GM04504 (cell line): ENCODE measurements around the gene SLK.

ENCODE experiments used
- DNase-seq: peaks from one replicate; pipeline ENCODE4 v3.0.0-alpha.2; 2012; ENCODE audit warnings: low read depth

Gene SLK

GRCh38 chr10:103990531-103990930 lies 23.6 kb downstream of the SLK start:
- no peak for DNase-seq

- no peak for DNase-seq
Measured at GRCh38 chr10:103991393-103992128, 24.6 kb downstream of the SLK start.

GRCh38 chr10:103995134-103995533 lies 28.2 kb downstream of the SLK start:
- no peak for DNase-seq

GRCh38 chr10:103998805-103999204 lies 31.9 kb downstream of the SLK start:
- no peak for DNase-seq

- no peak for DNase-seq
Measured at GRCh38 chr10:104002911-104003310, 36.0 kb downstream of the SLK start.

- no peak for DNase-seq
Measured at GRCh38 chr10:104005172-104005863, 38.4 kb downstream of the SLK start.

- no peak for DNase-seq
Measured at GRCh38 chr10:104011904-104012303, 45.0 kb downstream of the SLK start.

- no peak for DNase-seq
Measured at GRCh38 chr10:104013489-104013888, 46.5 kb downstream of the SLK start.

GRCh38 chr10:104014176-104014575 lies 47.2 kb downstream of the SLK start:
- no peak for DNase-seq

- no peak for DNase-seq
Measured at GRCh38 chr10:104016661-104017060, 49.7 kb downstream of the SLK start.

- DNase-seq = no peak
Measured at GRCh38 chr10:104018471-104018870, 51.5 kb downstream of the SLK start.

GRCh38 chr10:104020020-104020419 lies 53.1 kb downstream of the SLK start:
- DNase-seq = no peak

- DNase-seq = no peak
Measured at GRCh38 chr10:104021246-104021645, 54.3 kb downstream of the SLK start.

GRCh38 chr10:104022026-104022425 lies 55.1 kb downstream of the SLK start:
- DNase-seq = no peak

- DNase-seq = no peak
Measured at GRCh38 chr10:104025524-104025923, 58.6 kb downstream of the SLK start.

- DNase-seq = no peak
Measured at GRCh38 chr10:104026762-104027161, 59.8 kb downstream of the SLK start.

GRCh38 chr10:104028146-104028545 lies 61.2 kb downstream of the SLK start:
- DNase-seq = no peak

GRCh38 chr10:104028823-104029520 lies 62.0 kb downstream of the SLK start:
- DNase-seq = no peak

GRCh38 chr10:104029521-104029860 lies 62.6 kb downstream of the SLK start:
- no peak for DNase-seq

- DNase-seq = no peak
Measured at GRCh38 chr10:104031631-104032030, 64.7 kb downstream of the SLK start.

- no peak for DNase-seq
Measured at GRCh38 chr10:104032144-104032775, 65.3 kb downstream of the SLK start.

GRCh38 chr10:104033401-104033930 lies 66.5 kb downstream of the SLK start:
- DNase-seq = no peak
